HUES64 (cell line): ENCODE results near the gene CCR9.

Experiments
- H3K27ac ChIP-seq: 2 replicates; pipeline ENCODE4 v1.7.0; 2013; ENCODE audit warnings: low read depth, low read length, inconsistent platforms
- H3K27me3 ChIP-seq: 2 replicates; pipeline ENCODE4 v1.6.1; 2013; ENCODE audit warnings: mild to moderate bottlenecking, low read length; ENCODE audit not compliant: insufficient read depth
- H3K36me3 ChIP-seq: 2 replicates; pipeline ENCODE4 v1.6.1; 2013; ENCODE audit warnings: mild to moderate bottlenecking, low read length; ENCODE audit not compliant: insufficient read depth
- H3K4me1 ChIP-seq: 2 replicates; pipeline ENCODE4 v1.6.1; 2013; ENCODE audit warnings: mild to moderate bottlenecking, low read length, moderate library complexity; ENCODE audit not compliant: insufficient read depth
- H3K4me3 ChIP-seq: 2 replicates; pipeline ENCODE4 v1.5.1; 2013; ENCODE audit warnings: mild to moderate bottlenecking, low read length, moderate library complexity
- H3K9ac ChIP-seq: 2 replicates; pipeline ENCODE4 v1.6.1; 2013; ENCODE audit warnings: mild to moderate bottlenecking, low read depth, low read length
- H3K9me3 ChIP-seq: 2 replicates; pipeline ENCODE4 v1.6.1; 2013; ENCODE audit warnings: low read depth, low read length; ENCODE audit not compliant: insufficient read depth
- WGBS: fragments of 150-250, 120-280 bp; methylation state at CpG from one replicate; pipeline ENCODE4 v1.1.7; 2013; ENCODE audit warnings: missing lambda C conversion rate; 5-methylcytosine and 5-hydroxymethylcytosine counted together

The CCR9 gene

GRCh38 chr3:45923755-45924154 is 37.4 kb downstream of the CCR9 start:
- Histone ChIP-seq H3K4me3 (no peak overlapping the region), H3K27ac (no peak overlapping the region), H3K9ac (no peak overlapping the region), H3K4me1 (no peaks in the 10 kb centered on the region), H3K9me3 (no peaks in the 10 kb centered on the region), H3K27me3 (no peaks in the 10 kb centered on the region), H3K36me3 (peaks cover 60% of the 10 kb centered on the region)
- WGBS = 77% methylated on average over 3 of the region's 3 CpGs

GRCh38 chr3:45927881-45928280 is 41.5 kb downstream of the CCR9 start:
- peaks cover 77% of the 10 kb centered on the region for H3K36me3 ChIP-seq
- no peaks in the 10 kb centered on the region for H3K9me3 ChIP-seq
- H3K4me1 ChIP-seq = no peaks in the 10 kb centered on the region
- H3K27me3 ChIP-seq = no peaks in the 10 kb centered on the region
- H3K27ac ChIP-seq = no peak overlapping the region
- H3K9ac ChIP-seq = no peak overlapping the region
- H3K4me3 ChIP-seq = no peak overlapping the region
- WGBS = 92% methylated on average over 2 of the region's 2 CpGs

- H3K9ac ChIP-seq = no peak overlapping the region
- no peaks in the 10 kb centered on the region for H3K27me3 ChIP-seq
- H3K9me3 ChIP-seq = no peaks in the 10 kb centered on the region
- whole genome bisulfite sequencing = 84% methylated on average over 9 of the region's 9 CpGs
- H3K4me3 ChIP-seq = no peak overlapping the region
- peaks cover 72% of the 10 kb centered on the region for H3K36me3 ChIP-seq
- H3K4me1 ChIP-seq = no peaks in the 10 kb centered on the region
- no peak overlapping the region for H3K27ac ChIP-seq
Observed at GRCh38 chr3:45929042-45929679, 42.8 kb downstream of the CCR9 start.

GRCh38 chr3:45931496-45931895 is 45.2 kb downstream of the CCR9 start:
- Histone ChIP-seq H3K27ac (no peak overlapping the region), H3K27me3 (no peaks in the 10 kb centered on the region), H3K9ac (no peak overlapping the region), H3K9me3 (no peaks in the 10 kb centered on the region), H3K4me3 (no peak overlapping the region), H3K36me3 (peaks cover 92% of the 10 kb centered on the region), H3K4me1 (no peaks in the 10 kb centered on the region)
- 95% methylated on average over 6 of the region's 6 CpGs for WGBS

GRCh38 chr3:45932112-45932511 is 45.8 kb downstream of the CCR9 start:
- Histone ChIP-seq H3K27me3 (no peaks in the 10 kb centered on the region), H3K27ac (no peak overlapping the region), H3K4me1 (no peaks in the 10 kb centered on the region), H3K4me3 (no peak overlapping the region), H3K36me3 (peaks cover 95% of the 10 kb centered on the region), H3K9me3 (no peaks in the 10 kb centered on the region), H3K9ac (no peak overlapping the region)
- 88% methylated on average over 4 of the region's 4 CpGs for WGBS

GRCh38 chr3:45933591-45933990 is 47.2 kb downstream of the CCR9 start:
- H3K4me3 ChIP-seq = no peak overlapping the region
- H3K36me3 ChIP-seq = peaks cover 82% of the 10 kb centered on the region
- H3K9me3 ChIP-seq = no peaks in the 10 kb centered on the region
- H3K27ac ChIP-seq = no peak overlapping the region
- WGBS = 91% methylated on average over 3 of the region's 4 CpGs
- no peak overlapping the region for H3K9ac ChIP-seq
- H3K27me3 ChIP-seq = no peaks in the 10 kb centered on the region
- H3K4me1 ChIP-seq = no peaks in the 10 kb centered on the region

- H3K9ac ChIP-seq = no peak overlapping the region
- 92% methylated on average over 9 of the region's 9 CpGs for WGBS
- no peak overlapping the region for H3K27ac ChIP-seq
- peaks cover 56% of the 10 kb centered on the region for H3K36me3 ChIP-seq
- H3K4me1 ChIP-seq = peaks cover 8% of the 10 kb centered on the region; the same call in 1 of the 2 replicates
- H3K27me3 ChIP-seq = no peaks in the 10 kb centered on the region
- no peak overlapping the region for H3K4me3 ChIP-seq
- H3K9me3 ChIP-seq = no peaks in the 10 kb centered on the region
Observed at GRCh38 chr3:45936261-45936660, 49.9 kb downstream of the CCR9 start.

- H3K27ac ChIP-seq = no peak overlapping the region
- 93% methylated on average over 8 of the region's 8 CpGs for WGBS
- peaks cover 46% of the 10 kb centered on the region for H3K36me3 ChIP-seq
Observed at GRCh38 chr3:45937206-45938042, 51.1 kb downstream of the CCR9 start.

GRCh38 chr3:45938043-45938435 is 51.7 kb downstream of the CCR9 start:
- Histone ChIP-seq H3K4me3 (no peak overlapping the region), H3K36me3 (peaks cover 44% of the 10 kb centered on the region), H3K4me1 (peaks cover 8% of the 10 kb centered on the region; the same call in 1 of the 2 replicates), H3K9me3 (no peaks in the 10 kb centered on the region), H3K9ac (no peak overlapping the region), H3K27ac (no peak overlapping the region), H3K27me3 (no peaks in the 10 kb centered on the region)
- whole genome bisulfite sequencing = 95% methylated on average over 4 of the region's 4 CpGs

More at GRCh38 chr3:45937206-45938042, 51.1 kb downstream of the CCR9 start:
- peaks cover 8% of the 10 kb centered on the region; the same call in 1 of the 2 replicates for H3K4me1 ChIP-seq
- H3K9ac ChIP-seq = no peak overlapping the region
- no peaks in the 10 kb centered on the region for H3K27me3 ChIP-seq
- H3K4me3 ChIP-seq = no peak overlapping the region
- no peaks in the 10 kb centered on the region for H3K9me3 ChIP-seq

GRCh38 chr3:45938864-45939263 is 52.5 kb downstream of the CCR9 start:
- WGBS = 39% methylated on average over 4 of the region's 4 CpGs
- peaks cover 37% of the 10 kb centered on the region for H3K36me3 ChIP-seq
- no peak overlapping the region for H3K4me3 ChIP-seq
- H3K9me3 ChIP-seq = no peaks in the 10 kb centered on the region
- H3K4me1 ChIP-seq = peaks cover 8% of the 10 kb centered on the region; the same call in 1 of the 2 replicates
- H3K9ac ChIP-seq = no peak overlapping the region
- H3K27ac ChIP-seq = no peak overlapping the region
- H3K27me3 ChIP-seq = no peaks in the 10 kb centered on the region

- WGBS = 74% methylated on average over 5 of the region's 5 CpGs
- Histone ChIP-seq H3K9ac (no peak overlapping the region), H3K27ac (no peak overlapping the region), H3K36me3 (peaks cover 39% of the 10 kb centered on the region), H3K4me3 (no peak overlapping the region), H3K27me3 (no peaks in the 10 kb centered on the region), H3K9me3 (no peaks in the 10 kb centered on the region), H3K4me1 (peaks cover 8% of the 10 kb centered on the region; the same call in 1 of the 2 replicates)
Observed at GRCh38 chr3:45939341-45939771, 53.0 kb downstream of the CCR9 start.
